HEK293 (cell line): ENCODE measurements around the gene RSRC2.
A peak's percentile ranks its signal among the peaks of the same experiment; 100 is the strongest.

ENCODE experiments used
- CTCF ChIA-PET: fragments of 350-600 bp; formaldehyde crosslinking; extraction: SDS; loops from one replicate; lab custom pipeline; 2021; ENCODE audit warnings: antibody characterized with exemption; lab: Yijun Ruan, JAX
- POLR2A ChIA-PET: fragments of 300-600 bp; formaldehyde crosslinking; extraction: SDS; loops from one replicate; lab custom pipeline; 2020; ENCODE audit warnings: antibody characterized with exemption, inconsistent platforms; lab: Yijun Ruan, JAX
- H3K27ac ChIP-seq: fragments of 200-500 bp; sonication (Bioruptor generic); 2 replicates; pipeline ENCODE4 v1.5.1; 2014; ENCODE audit warnings: low read depth, low read length, control low read depth, inconsistent platforms; ENCODE audit errors: extremely low read depth
- H3K36me3 ChIP-seq, 2 experiments: fragments of 200-500 bp in 1 of 2; sonication (Bioruptor generic) in 1 of 2; 1 replicate in 1 of 2; 2 replicates in 1 of 2; pipeline ENCODE4 v1.5.1; 2014 to 2017; ENCODE audit warnings: inconsistent platforms in 2 of 2, low read length in 2 of 2; ENCODE audit not compliant: control insufficient read depth in 2 of 2, insufficient read depth in 1 of 2
- H3K4me1 ChIP-seq: fragments of 200-500 bp; sonication (Bioruptor generic); 2 replicates; pipeline ENCODE4 v1.5.1; 2014; ENCODE audit warnings: mild to moderate bottlenecking, low read length, inconsistent platforms; ENCODE audit not compliant: control insufficient read depth, insufficient read depth
- H3K4me3 ChIP-seq: 2 replicates; pipeline ENCODE4 v1.5.1; 2011; ENCODE audit warnings: low read depth, mild to moderate bottlenecking, control low read depth, low read length, moderate library complexity
- H3K9me3 ChIP-seq: fragments of 200-500 bp; sonication (Bioruptor generic); 2 replicates; pipeline ENCODE4 v1.5.1; 2014; ENCODE audit warnings: low read depth, low read length, inconsistent platforms; ENCODE audit not compliant: control insufficient read depth, insufficient read depth
- FEZF1 ChIP-seq: fragments of 450-650 bp; formaldehyde crosslinking; IDR thresholded peaks from 2 replicates; pipeline ENCODE4 v1.5.1; 2016; ENCODE audit warnings: missing biosample characterization, missing genetic modification characterization
- GFI1B ChIP-seq: fragments of 450-650 bp; formaldehyde crosslinking; IDR thresholded peaks from 2 replicates; pipeline ENCODE4 v1.5.1; 2016; ENCODE audit warnings: missing biosample characterization, missing genetic modification characterization
- HIC1 ChIP-seq: fragments of 450-650 bp; formaldehyde crosslinking; IDR thresholded peaks from 2 replicates; pipeline ENCODE4 v1.5.1; 2016; ENCODE audit warnings: missing biosample characterization, missing genetic modification characterization
- KLF16 ChIP-seq: fragments of 450-650 bp; formaldehyde crosslinking; IDR thresholded peaks from 2 replicates; pipeline ENCODE4 v1.5.1; 2017; ENCODE audit warnings: missing biosample characterization, missing genetic modification characterization
- MEIS1 ChIP-seq: sonication (generic); formaldehyde crosslinking; IDR thresholded peaks from 2 replicates; pipeline ENCODE4 v1.8.1; 2022; ENCODE audit warnings: missing genetic modification reagents, mild to moderate bottlenecking, borderline replicate concordance
- YY1 ChIP-seq: fragments of 450-650 bp; formaldehyde crosslinking; IDR thresholded peaks from 2 replicates; pipeline ENCODE4 v1.5.1; 2018; ENCODE audit warnings: missing biosample characterization, missing genetic modification characterization
- ZBTB1 ChIP-seq: fragments of 450-650 bp; formaldehyde crosslinking; IDR thresholded peaks from 2 replicates; pipeline ENCODE4 v1.5.1; 2016; ENCODE audit warnings: missing biosample characterization, missing genetic modification characterization
- ZFHX2 ChIP-seq: fragments of 450-650 bp; formaldehyde crosslinking; conservative IDR thresholded peaks from 2 replicates; pipeline ENCODE4 v1.5.1; 2016; ENCODE audit warnings: missing biosample characterization, missing genetic modification characterization
- ZNF10 ChIP-seq: fragments of 450-650 bp; formaldehyde crosslinking; IDR thresholded peaks from 2 replicates; pipeline ENCODE4 v1.5.1; 2017; ENCODE audit warnings: missing biosample characterization, missing genetic modification characterization
- ZNF140 ChIP-seq: fragments of 450-650 bp; formaldehyde crosslinking; IDR thresholded peaks from 2 replicates; pipeline ENCODE4 v1.5.1; 2016; ENCODE audit warnings: missing biosample characterization, missing genetic modification characterization
- ZNF146 ChIP-seq: fragments of 450-650 bp; formaldehyde crosslinking; IDR thresholded peaks from 2 replicates; pipeline ENCODE4 v1.5.1; 2016; ENCODE audit warnings: missing biosample characterization, missing genetic modification characterization
- ZNF223 ChIP-seq: fragments of 450-650 bp; formaldehyde crosslinking; IDR thresholded peaks from 2 replicates; pipeline ENCODE4 v1.5.1; 2016; ENCODE audit warnings: missing biosample characterization, missing genetic modification characterization
- ZNF248 ChIP-seq: fragments of 450-650 bp; formaldehyde crosslinking; IDR thresholded peaks from 2 replicates; pipeline ENCODE4 v1.5.1; 2017; ENCODE audit warnings: missing biosample characterization, missing genetic modification characterization
- ZNF292 ChIP-seq: fragments of 450-650 bp; formaldehyde crosslinking; IDR thresholded peaks from 2 replicates; pipeline ENCODE4 v1.5.1; 2016; ENCODE audit warnings: low read depth, missing biosample characterization, missing genetic modification characterization, borderline replicate concordance
- ZNF324 ChIP-seq: fragments of 450-650 bp; formaldehyde crosslinking; IDR thresholded peaks from 2 replicates; pipeline ENCODE4 v1.5.1; 2016; ENCODE audit warnings: missing biosample characterization, missing genetic modification characterization
- ZNF354C ChIP-seq: fragments of 450-650 bp; formaldehyde crosslinking; IDR thresholded peaks from 2 replicates; pipeline ENCODE4 v1.5.1; 2016; ENCODE audit warnings: missing biosample characterization, missing genetic modification characterization, low read depth, borderline replicate concordance
- ZNF433 ChIP-seq: fragments of 450-650 bp; formaldehyde crosslinking; IDR thresholded peaks from 2 replicates; pipeline ENCODE4 v1.5.1; 2016; ENCODE audit warnings: missing biosample characterization, missing genetic modification characterization, low read depth
- ZNF514 ChIP-seq: fragments of 450-650 bp; formaldehyde crosslinking; IDR thresholded peaks from 2 replicates; pipeline ENCODE4 v1.5.1; 2016; ENCODE audit warnings: missing biosample characterization, missing genetic modification characterization
- ZNF548 ChIP-seq: fragments of 450-650 bp; formaldehyde crosslinking; IDR thresholded peaks from 2 replicates; pipeline ENCODE4 v1.5.1; 2016; ENCODE audit warnings: missing biosample characterization, missing genetic modification characterization
- ZNF555 ChIP-seq: fragments of 450-650 bp; formaldehyde crosslinking; conservative IDR thresholded peaks from 2 replicates; pipeline ENCODE4 v1.5.1; 2017; ENCODE audit warnings: missing biosample characterization, mild to moderate bottlenecking, missing genetic modification characterization, inconsistent platforms
- ZNF580 ChIP-seq: fragments of 450-650 bp; formaldehyde crosslinking; IDR thresholded peaks from 2 replicates; pipeline ENCODE4 v1.5.1; 2016; ENCODE audit warnings: missing biosample characterization, missing genetic modification characterization
- ZNF623 ChIP-seq: fragments of 450-650 bp; formaldehyde crosslinking; IDR thresholded peaks from 2 replicates; pipeline ENCODE4 v1.5.1; 2016; ENCODE audit warnings: missing biosample characterization, missing genetic modification characterization
- ZNF629 ChIP-seq: fragments of 450-650 bp; formaldehyde crosslinking; IDR thresholded peaks from 2 replicates; pipeline ENCODE4 v1.5.1; 2017; ENCODE audit warnings: missing biosample characterization, missing genetic modification characterization
- ZNF639 ChIP-seq: fragments of 450-650 bp; formaldehyde crosslinking; IDR thresholded peaks from 2 replicates; pipeline ENCODE4 v1.5.1; 2016; ENCODE audit warnings: missing biosample characterization, missing genetic modification characterization
- ZNF664 ChIP-seq: fragments of 450-650 bp; formaldehyde crosslinking; IDR thresholded peaks from 2 replicates; pipeline ENCODE4 v1.5.1; 2016; ENCODE audit warnings: missing biosample characterization, missing genetic modification characterization
- ZSCAN23 ChIP-seq: fragments of 450-650 bp; formaldehyde crosslinking; IDR thresholded peaks from 2 replicates; pipeline ENCODE4 v1.5.1; 2016; ENCODE audit warnings: missing biosample characterization, missing genetic modification characterization
- TF ChIP-seq, protein P1 (sequence below): fragments of 450-650 bp; formaldehyde crosslinking; IDR thresholded peaks from 2 replicates; pipeline ENCODE4 v1.5.1; 2016; ENCODE audit warnings: missing biosample characterization, missing genetic modification characterization
- TF ChIP-seq, protein P2 (sequence below): fragments of 450-650 bp; formaldehyde crosslinking; IDR thresholded peaks from 2 replicates; pipeline ENCODE4 v1.5.1; 2017; ENCODE audit warnings: missing biosample characterization, missing genetic modification characterization
- TF ChIP-seq, protein P3 (sequence below): fragments of 450-650 bp; formaldehyde crosslinking; IDR thresholded peaks from 2 replicates; pipeline ENCODE4 v1.5.1; 2016; ENCODE audit warnings: missing biosample characterization, missing genetic modification characterization

Gene RSRC2

DNA sequence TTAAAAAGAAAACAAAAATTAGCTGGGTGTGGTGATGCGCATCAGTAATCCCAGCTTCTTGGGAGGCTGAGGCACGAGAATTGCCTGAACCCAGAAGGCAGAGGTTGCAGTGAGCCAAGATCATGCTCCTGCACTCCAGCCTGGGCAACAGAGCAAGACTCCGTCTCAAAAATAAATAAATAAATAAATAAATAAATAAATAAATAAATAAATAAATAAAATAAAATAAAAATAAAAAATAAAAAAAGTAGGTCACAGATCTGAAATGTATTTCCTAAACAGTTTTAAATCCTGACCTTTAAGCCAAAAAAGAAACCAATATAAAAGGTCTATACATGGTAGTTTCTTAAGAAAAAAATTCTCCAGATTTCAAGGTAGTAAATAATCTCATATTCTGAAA lies 13.7 kb downstream of the RSRC2 start (continued):
- TF ChIP-seq GFI1B (tag by site-specific recombination) (peak; percentile 74; the same call in 1 of the 2 replicates), ZNF354C (tag by site-specific recombination) (peak; percentile 76; the same call in 1 of the 2 replicates), ZNF639 (tag by site-specific recombination) (peak; percentile 85), ZNF623 (tag by site-specific recombination) (peak; percentile 93), ZNF292 (tag by site-specific recombination) (peak; percentile 98), ZBTB1 (tag by site-specific recombination) (peak; percentile 76; the same call in 1 of the 2 replicates), ZNF140 (tag by site-specific recombination) (peak; percentile 98), ZNF548 (tag by site-specific recombination) (0 out of 2 replicates have a peak, but pooled peaks have one; percentile 36), ZNF629 (peak; percentile 89), ZNF146 (tag by site-specific recombination) (peak; percentile 38; the same call in 1 of the 2 replicates), ZNF580 (tag by site-specific recombination) (peak; percentile 92), ZNF664 (peak; percentile 92), ZNF514 (0 out of 2 replicates have a peak, but pooled peaks have one; percentile 72), ZSCAN23 (tag by site-specific recombination) (0 out of 2 replicates have a peak, but pooled peaks have one; percentile 64), ZNF223 (tag by site-specific recombination) (0 out of 2 replicates have a peak, but pooled peaks have one; percentile 68), ZNF555 (tag by site-specific recombination) (peak; percentile 100)
- TF ChIP-seq, protein P1, sequence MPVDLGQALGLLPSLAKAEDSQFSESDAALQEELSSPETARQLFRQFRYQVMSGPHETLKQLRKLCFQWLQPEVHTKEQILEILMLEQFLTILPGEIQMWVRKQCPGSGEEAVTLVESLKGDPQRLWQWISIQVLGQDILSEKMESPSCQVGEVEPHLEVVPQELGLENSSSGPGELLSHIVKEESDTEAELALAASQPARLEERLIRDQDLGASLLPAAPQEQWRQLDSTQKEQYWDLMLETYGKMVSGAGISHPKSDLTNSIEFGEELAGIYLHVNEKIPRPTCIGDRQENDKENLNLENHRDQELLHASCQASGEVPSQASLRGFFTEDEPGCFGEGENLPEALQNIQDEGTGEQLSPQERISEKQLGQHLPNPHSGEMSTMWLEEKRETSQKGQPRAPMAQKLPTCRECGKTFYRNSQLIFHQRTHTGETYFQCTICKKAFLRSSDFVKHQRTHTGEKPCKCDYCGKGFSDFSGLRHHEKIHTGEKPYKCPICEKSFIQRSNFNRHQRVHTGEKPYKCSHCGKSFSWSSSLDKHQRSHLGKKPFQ (tag by site-specific recombination) = 0 out of 2 replicates have a peak, but pooled peaks have one; percentile 46

DNA sequence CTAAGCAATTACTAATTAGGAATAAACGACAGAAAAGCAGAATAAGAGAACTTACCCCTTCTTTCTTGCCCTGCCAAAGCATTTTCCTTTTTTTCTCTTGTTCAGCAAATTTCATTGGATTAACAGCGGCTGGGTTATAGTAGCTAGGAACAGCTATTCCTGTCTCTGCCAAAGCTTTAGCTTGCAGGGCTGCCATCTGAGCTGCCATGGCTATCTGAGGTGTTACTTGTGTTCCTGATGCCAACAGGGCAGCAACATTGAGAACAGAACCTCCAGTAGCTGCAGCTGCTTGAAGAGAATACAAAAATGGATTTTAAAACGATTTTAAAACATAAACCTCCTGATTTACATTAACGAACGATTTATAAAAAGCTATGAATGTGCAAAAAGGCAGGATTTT lies 18.6 kb downstream of the RSRC2 start:
- TF ChIP-seq GFI1B (tag by site-specific recombination) = no peak
- no peak for TF ChIP-seq ZFHX2 (tag by site-specific recombination)
- no peak for TF ChIP-seq ZNF433 (tag by site-specific recombination)
- TF ChIP-seq, protein P2, sequence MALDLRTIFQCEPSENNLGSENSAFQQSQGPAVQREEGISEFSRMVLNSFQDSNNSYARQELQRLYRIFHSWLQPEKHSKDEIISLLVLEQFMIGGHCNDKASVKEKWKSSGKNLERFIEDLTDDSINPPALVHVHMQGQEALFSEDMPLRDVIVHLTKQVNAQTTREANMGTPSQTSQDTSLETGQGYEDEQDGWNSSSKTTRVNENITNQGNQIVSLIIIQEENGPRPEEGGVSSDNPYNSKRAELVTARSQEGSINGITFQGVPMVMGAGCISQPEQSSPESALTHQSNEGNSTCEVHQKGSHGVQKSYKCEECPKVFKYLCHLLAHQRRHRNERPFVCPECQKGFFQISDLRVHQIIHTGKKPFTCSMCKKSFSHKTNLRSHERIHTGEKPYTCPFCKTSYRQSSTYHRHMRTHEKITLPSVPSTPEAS (tag by site-specific recombination) = no peak
- no peak for TF ChIP-seq KLF16 (tag by site-specific recombination)
- no peak for TF ChIP-seq MEIS1 (CRISPR knock-in tag)
- no peak for TF ChIP-seq FEZF1 (tag by site-specific recombination)
- TF ChIP-seq HIC1 (tag by site-specific recombination) = no peak
- TF ChIP-seq, protein P3, sequence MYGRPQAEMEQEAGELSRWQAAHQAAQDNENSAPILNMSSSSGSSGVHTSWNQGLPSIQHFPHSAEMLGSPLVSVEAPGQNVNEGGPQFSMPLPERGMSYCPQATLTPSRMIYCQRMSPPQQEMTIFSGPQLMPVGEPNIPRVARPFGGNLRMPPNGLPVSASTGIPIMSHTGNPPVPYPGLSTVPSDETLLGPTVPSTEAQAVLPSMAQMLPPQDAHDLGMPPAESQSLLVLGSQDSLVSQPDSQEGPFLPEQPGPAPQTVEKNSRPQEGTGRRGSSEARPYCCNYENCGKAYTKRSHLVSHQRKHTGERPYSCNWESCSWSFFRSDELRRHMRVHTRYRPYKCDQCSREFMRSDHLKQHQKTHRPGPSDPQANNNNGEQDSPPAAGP (tag by site-specific recombination) = no peak
- TF ChIP-seq ZNF324 = no peak
- no peak for TF ChIP-seq ZNF248 (tag by site-specific recombination)
- TF ChIP-seq YY1 = no peak
- TF ChIP-seq ZNF10 (tag by site-specific recombination) = no peak
- no peak overlapping the region for H3K4me3 ChIP-seq
- H3K36me3 ChIP-seq = peaks cover 89 to 95% of the 10 kb centered on the region in 2 experiments
- CTCF ChIA-PET = no interaction called here
- no peak overlapping the region for H3K27ac ChIP-seq
- no peaks in the 10 kb centered on the region for H3K9me3 ChIP-seq
- no peaks in the 10 kb centered on the region for H3K4me1 ChIP-seq
- POLR2A ChIA-PET = interaction anchor here (0.6 to 1.8 kb wide), 2 partner anchors 11 to 131 kb away, joined by 4 to 7 read pairs; no protein-coding TSS in a partner anchor
